BLaER1 (cell line): Measurements from ENCODE around the gene CALCA.
"Not testable (repeated sequence)": the region's sequence is repeated elsewhere in the genome, so short reads cannot be mapped to it uniquely, and the experiment has no call there.

ENCODE experiments used
- H3K27ac ChIP-seq: shearing (Covaris generic); formaldehyde crosslinking; 2 replicates; pipeline ENCODE4 v1.8.1; 2022
- H3K27me3 ChIP-seq: shearing (Covaris generic); formaldehyde crosslinking; 2 replicates; pipeline ENCODE4 v1.8.1; 2022
- H3K36me3 ChIP-seq: shearing (Covaris generic); formaldehyde crosslinking; 2 replicates; pipeline ENCODE4 v1.8.1; 2022
- H3K4me1 ChIP-seq: shearing (Covaris generic); formaldehyde crosslinking; 2 replicates; pipeline ENCODE4 v1.8.1; 2022
- H3K4me2 ChIP-seq: shearing (Covaris generic); formaldehyde crosslinking; 2 replicates; pipeline ENCODE4 v1.8.1; 2022
- H3K4me3 ChIP-seq: shearing (Covaris generic); formaldehyde crosslinking; 2 replicates; pipeline ENCODE4 v1.8.1; 2022
- H3K9ac ChIP-seq: shearing (Covaris generic); formaldehyde crosslinking; 2 replicates; pipeline ENCODE4 v1.8.1; 2022
- H3K9me3 ChIP-seq: shearing (Covaris generic); formaldehyde crosslinking; 2 replicates; pipeline ENCODE4 v1.8.1; 2022
- H4K20me1 ChIP-seq: shearing (Covaris generic); formaldehyde crosslinking; 2 replicates; pipeline ENCODE4 v1.8.1; 2022
- Cebpa-rat ChIP-seq: shearing (Covaris generic); IDR thresholded peaks from 2 replicates; pipeline ENCODE4 v1.8.1; 2022

Gene CALCA, protein sequence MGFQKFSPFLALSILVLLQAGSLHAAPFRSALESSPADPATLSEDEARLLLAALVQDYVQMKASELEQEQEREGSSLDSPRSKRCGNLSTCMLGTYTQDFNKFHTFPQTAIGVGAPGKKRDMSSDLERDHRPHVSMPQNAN

DNA sequence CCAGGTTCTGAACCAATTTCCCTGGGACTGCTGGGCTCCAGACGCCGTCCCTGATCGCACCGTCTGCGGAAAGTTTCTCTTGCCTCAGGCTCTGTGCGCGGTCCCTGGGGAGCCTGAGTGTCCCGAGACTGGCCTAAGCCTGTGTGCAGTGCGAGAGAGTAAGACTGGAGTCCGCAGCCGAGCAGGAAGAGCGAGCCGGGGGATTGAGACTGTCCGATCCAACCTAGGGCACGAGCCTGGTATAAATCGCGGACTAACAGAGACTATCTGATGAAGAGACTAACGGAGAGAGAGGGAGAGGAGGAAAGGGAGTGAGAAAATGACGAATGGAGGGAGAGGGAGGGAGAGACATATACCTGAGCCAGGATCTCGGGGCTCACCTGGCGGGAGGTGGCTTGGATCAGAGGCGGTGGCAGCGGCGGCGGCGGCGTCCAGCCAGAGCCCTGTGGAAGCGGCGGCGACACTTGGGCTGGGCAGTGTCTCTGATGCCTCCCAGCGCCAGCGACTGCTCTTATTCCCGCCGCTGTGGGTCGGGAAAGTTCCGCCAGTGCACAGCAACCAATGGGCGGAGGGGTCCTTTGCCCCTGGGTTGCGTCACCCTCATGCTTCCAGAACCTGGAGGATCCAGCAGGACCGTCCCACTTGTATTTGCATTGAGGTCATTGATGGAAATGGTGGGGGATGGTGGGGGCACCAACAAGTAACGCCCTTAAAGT, at the start of gene CALCA:
Gene CALCA (minus strand): TSS at position 487 of the 716 bp plus-strand sequence. CDS start 1,159 bp downstream, outside the sequence.
- Histone ChIP-seq H3K9me3 (peaks cover 38% of the 10 kb centered on the region), H3K9ac (no peak within 1 kb of the TSS), H3K4me3 (peak within 1 kb of the TSS; percentile 7; the same call in 1 of the 2 replicates), H3K4me1 (peaks cover 24% of the 10 kb centered on the region), H3K27ac (no peak within 1 kb of the TSS), H3K36me3 (no peaks in the 10 kb centered on the region), H3K4me2 (peak within 1 kb of the TSS; percentile 45), H3K27me3 (peaks cover 58% of the 10 kb centered on the region), H4K20me1 (no peaks in the 10 kb centered on the region)
- no peak for TF ChIP-seq Cebpa-rat

DNA sequence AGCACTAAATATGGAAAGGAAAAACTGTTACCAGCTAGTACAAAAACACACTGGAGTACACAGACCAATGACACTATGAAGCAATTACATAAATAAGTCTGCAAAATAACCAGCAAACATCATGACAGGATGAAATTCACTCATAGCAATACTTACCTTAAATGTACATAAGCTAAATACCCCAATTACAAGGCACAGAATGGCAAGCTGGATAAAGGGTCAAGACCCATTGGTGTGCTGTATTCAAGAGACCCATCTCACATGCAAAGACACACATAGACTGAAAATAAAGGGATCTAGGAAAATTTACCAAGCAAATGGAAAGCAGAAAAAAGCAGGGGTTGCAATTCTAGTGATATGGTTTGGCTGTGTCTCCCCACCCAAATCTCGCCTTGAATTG, 44.0 kb upstream of the CALCA start:
- no peak overlapping the region for H3K4me2 ChIP-seq
- H3K9ac ChIP-seq, result no peak overlapping the region
- H3K27me3 ChIP-seq, result no peaks in the 10 kb centered on the region
- H3K36me3 ChIP-seq, result no peaks in the 10 kb centered on the region
- H3K9me3 ChIP-seq, result peaks cover 36% of the 10 kb centered on the region
- TF ChIP-seq Cebpa-rat, result no peak
- H3K4me1 ChIP-seq, result no peaks in the 10 kb centered on the region
- no peak overlapping the region for H3K4me3 ChIP-seq
- H4K20me1 ChIP-seq, result no peaks in the 10 kb centered on the region
- H3K27ac ChIP-seq, result no peak overlapping the region

DNA sequence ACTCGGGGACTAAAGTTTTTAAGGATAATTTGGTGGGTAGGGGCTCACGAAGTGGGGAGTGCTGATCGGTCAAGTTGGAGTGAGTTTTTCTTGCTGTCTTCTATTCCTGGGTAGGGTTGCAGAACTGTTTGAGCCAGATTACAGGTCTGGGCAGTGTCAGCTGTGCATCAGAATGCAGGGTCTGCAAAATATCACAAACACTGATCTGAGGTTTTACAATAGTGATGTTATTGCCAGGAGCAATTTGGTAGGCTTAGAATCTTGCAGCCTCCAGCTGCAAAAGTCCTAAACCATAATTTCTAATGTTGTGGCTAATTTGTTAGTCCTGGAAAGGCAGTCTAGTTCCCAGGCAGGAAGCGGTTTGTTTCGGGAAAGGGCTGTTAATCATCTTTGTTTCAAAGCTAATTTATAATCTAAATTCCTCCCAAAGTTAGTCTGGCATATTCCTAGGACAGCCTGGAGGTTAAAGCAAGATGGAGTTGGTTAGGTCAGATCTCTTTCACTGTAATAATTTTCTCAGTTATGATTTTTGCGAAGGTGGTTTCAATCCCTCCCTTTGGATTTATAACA, 39.7 kb upstream of the CALCA start:
- Histone ChIP-seq H3K27me3 (no peaks in the 10 kb centered on the region), H3K4me1 (no peaks in the 10 kb centered on the region), H3K9ac (no peak overlapping the region), H3K4me2 (no peak overlapping the region), H3K36me3 (no peaks in the 10 kb centered on the region), H3K4me3 (no peak overlapping the region), H3K27ac (no peak overlapping the region), H4K20me1 (no peaks in the 10 kb centered on the region), H3K9me3 (peaks cover 22% of the 10 kb centered on the region)
- TF ChIP-seq Cebpa-rat, result no peak

DNA sequence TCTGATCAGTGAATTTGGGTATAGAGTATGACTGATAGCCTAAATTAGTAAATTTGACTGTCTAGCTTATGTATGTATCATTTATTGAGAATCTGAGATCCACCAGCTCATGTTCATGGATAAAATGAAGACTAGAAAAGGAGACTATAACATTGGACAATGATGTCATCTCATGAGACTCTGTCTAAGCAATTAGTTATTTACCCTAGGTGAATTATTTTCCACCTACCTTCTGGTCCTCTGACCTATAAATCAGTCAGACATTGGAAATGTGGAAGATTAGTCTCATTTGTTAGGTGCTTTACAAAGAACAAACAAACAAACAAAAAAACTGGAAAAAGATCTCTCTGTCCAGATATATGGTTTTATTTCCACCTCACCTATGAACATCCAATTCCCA, 38.7 kb upstream of the CALCA start:
- Histone ChIP-seq H3K4me1 (no peaks in the 10 kb centered on the region), H3K27ac (no peak overlapping the region), H3K36me3 (no peaks in the 10 kb centered on the region), H4K20me1 (no peaks in the 10 kb centered on the region), H3K9ac (no peak overlapping the region), H3K4me3 (no peak overlapping the region), H3K27me3 (no peaks in the 10 kb centered on the region), H3K9me3 (peaks cover 12% of the 10 kb centered on the region; the same call in 1 of the 2 replicates), H3K4me2 (no peak overlapping the region)
- no peak for TF ChIP-seq Cebpa-rat

DNA sequence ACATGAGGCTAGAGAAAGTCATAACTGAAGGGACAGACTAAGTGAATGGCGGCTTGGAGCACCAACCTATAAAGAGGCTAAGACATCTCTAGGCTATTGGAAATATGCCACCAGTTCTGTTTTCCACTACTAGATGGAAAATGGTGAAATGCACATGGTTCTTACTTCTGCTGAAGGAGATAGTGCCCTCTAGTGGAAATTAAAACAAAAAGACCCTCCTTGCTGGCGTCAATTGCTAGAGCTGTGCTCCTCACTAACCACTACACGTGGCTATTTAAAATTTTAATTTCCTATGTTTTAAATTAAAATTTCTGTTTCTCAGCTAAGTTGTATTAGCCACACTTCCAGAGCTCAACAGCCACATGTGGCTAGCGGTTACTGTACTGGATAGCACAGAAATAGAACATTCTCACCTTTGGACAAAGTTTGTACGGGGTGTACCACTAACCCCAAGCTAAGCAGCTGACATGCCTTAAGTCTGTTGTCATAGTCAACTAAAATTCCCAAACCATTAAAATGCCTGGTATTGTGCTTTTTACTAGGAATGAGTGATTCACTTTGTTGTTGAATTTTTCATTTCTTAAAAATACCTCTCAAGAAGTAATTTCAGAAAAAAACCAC, 34.1 kb upstream of the CALCA start:
- TF ChIP-seq Cebpa-rat, result no peak
- H3K9ac ChIP-seq, result no peak overlapping the region
- H4K20me1 ChIP-seq, result no peaks in the 10 kb centered on the region
- H3K27ac ChIP-seq, result no peak overlapping the region
- H3K4me3 ChIP-seq, result no peak overlapping the region
- no peaks in the 10 kb centered on the region for H3K4me1 ChIP-seq
- H3K27me3 ChIP-seq, result no peaks in the 10 kb centered on the region
- H3K9me3 ChIP-seq, result no peaks in the 10 kb centered on the region
- no peak overlapping the region for H3K4me2 ChIP-seq
- no peaks in the 10 kb centered on the region for H3K36me3 ChIP-seq

DNA sequence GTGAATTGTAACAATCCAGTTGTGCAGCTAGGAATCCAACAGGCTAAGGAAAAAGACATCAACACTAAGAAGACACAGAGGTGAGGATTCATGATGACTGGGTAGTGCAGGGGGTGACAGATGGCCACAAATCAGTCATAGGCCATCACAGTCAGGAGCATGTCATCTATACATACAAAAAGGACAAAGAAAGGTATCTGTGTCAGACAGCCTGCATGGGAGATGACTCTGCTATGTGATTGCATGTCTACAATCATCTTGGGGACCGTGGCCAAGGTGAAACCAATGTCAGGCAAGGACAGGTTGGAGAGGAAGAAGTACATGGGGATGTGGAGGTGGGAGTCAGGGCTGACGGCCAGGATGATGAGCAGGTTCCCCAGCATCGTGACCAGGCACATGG, 16.0 kb upstream of the CALCA start:
- H3K36me3 ChIP-seq, H3K4me1 ChIP-seq, H3K27ac ChIP-seq, H3K27me3 ChIP-seq, H3K4me2 ChIP-seq, H4K20me1 ChIP-seq, H3K9me3 ChIP-seq, H3K4me3 ChIP-seq, H3K9ac ChIP-seq: not testable (repeated sequence)

DNA sequence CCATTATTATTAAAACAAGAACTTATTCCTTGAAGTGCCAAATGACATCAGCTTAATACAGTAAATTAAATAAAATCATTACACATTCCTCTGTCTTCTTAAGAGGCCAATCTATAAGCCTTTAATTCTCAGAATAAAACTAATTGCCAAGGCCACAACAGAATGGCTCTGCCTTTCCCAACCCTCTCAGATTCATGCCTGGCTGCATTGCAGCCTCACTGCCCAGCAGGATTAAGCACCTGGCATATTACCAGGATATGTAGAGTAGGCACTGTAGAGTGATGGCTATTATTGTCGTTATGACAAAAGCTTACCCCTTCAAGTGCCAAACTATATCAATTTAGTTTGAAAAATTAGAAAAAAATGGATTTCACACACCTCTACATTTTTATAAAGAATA, 9.4 kb upstream of the CALCA start:
- Histone ChIP-seq H3K4me3 (no peak overlapping the region), H3K4me1 (no peaks in the 10 kb centered on the region), H3K36me3 (no peaks in the 10 kb centered on the region), H3K27ac (no peak overlapping the region), H3K9ac (no peak overlapping the region), H3K9me3 (no peaks in the 10 kb centered on the region), H3K27me3 (no peaks in the 10 kb centered on the region), H3K4me2 (no peak overlapping the region), H4K20me1 (no peaks in the 10 kb centered on the region)
- TF ChIP-seq Cebpa-rat, result no peak

DNA sequence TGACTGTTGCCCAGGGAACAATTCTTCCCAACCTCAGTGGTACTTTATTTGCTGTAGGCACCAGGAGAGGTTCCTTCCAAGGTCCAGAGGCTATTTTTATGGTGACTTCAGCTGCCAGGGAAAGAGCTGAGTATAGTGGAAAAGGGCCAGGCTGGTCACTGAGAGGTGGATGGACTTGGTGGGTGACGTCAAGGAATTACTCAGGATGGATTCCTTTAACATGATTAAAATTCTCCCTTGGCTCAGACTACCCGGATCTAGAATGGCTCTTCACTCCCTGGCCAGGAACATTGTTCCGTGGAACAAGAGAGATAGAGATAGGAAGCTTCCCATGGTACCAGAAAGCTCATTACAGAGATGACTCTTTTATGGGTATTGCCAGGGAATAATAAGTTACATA, 8.7 kb upstream of the CALCA start:
- Histone ChIP-seq H3K9ac (no peak overlapping the region), H3K27ac (no peak overlapping the region), H3K4me3 (no peak overlapping the region), H3K4me2 (no peak overlapping the region), H4K20me1 (no peaks in the 10 kb centered on the region), H3K27me3 (peaks cover 6% of the 10 kb centered on the region), H3K4me1 (no peaks in the 10 kb centered on the region), H3K9me3 (no peaks in the 10 kb centered on the region), H3K36me3 (no peaks in the 10 kb centered on the region)
- TF ChIP-seq Cebpa-rat, result no peak

DNA sequence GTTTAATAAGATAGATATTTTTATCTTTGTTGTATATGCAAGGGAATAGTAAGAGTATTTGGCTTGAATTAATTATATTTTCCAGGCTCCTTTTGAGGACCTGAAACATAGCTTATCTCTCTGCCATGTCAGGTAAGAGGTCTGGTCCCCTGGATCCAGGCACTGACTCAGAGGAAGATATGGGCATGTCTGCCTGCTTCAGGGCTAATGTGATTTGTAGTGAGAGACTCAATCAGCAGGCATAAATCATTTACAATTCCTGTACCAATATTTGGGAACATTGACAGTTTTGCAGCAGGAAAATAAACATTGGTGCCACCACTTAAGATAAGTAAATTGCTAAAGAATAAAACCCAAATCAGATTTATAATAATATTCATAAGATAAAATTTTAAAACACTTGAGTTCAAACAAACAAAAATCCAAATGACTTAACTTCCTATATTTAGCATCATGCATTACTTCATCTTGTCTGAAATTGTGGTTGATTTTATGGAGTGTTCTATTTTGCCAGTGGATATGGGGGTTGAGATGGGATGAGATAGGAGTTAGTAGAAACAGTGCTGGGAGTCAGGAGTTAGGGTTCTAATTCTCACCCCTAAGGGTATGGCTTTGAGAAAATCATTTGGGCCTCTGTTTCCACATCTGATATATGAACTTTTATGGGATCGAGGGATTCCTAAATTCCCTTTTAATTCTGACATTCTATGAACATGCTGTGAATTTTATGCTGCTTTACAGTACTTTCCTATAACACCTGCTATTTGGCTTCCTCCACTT, 5.1 kb upstream of the CALCA start:
- no peaks in the 10 kb centered on the region for H3K36me3 ChIP-seq
- H3K27me3 ChIP-seq, result peaks cover 42% of the 10 kb centered on the region
- peaks cover 7% of the 10 kb centered on the region; the same call in 1 of the 2 replicates for H3K4me1 ChIP-seq
- no peak overlapping the region for H3K4me3 ChIP-seq
- no peak for TF ChIP-seq Cebpa-rat
- H3K9me3 ChIP-seq, result peaks cover 31% of the 10 kb centered on the region
- H3K27ac ChIP-seq, result no peak overlapping the region
- no peaks in the 10 kb centered on the region for H4K20me1 ChIP-seq
- no peak overlapping the region for H3K4me2 ChIP-seq
- H3K9ac ChIP-seq, result no peak overlapping the region
